Measurements from ENCODE around the gene HAPLN2. TPM values are rescaled to one million over a fixed set of nuclear protein-coding genes. Genes with fewer than 3 reads are reported as not detected.

Gene HAPLN2
- total RNA-seq, 2 donors from 2014 or later, result 6.1 to 10.2 TPM

Other genes starting within 250 kb of the HAPLN2 start
- 100 to 1,000 TPM in 1 of 2 donors, 10 to 100 TPM in 1; 52.1 to 128 TPM for gene MEF2D, start 118.6 kb upstream of the HAPLN2 start, total RNA-seq
- 1 to 10 TPM; 1.5 to 3.0 TPM for gene IQGAP3, start 46.9 kb upstream of the HAPLN2 start, total RNA-seq
- gene TTC24, start 39.7 kb upstream of the HAPLN2 start, total RNA-seq, result not detected
- 100 to 1,000 TPM; 118 to 188 TPM for gene NAXE, start 27.6 kb upstream of the HAPLN2 start, total RNA-seq
- 10 to 100 TPM; 20.9 to 27.5 TPM for gene GPATCH4, start 17.9 kb upstream of the HAPLN2 start, total RNA-seq
- 1 to 10 TPM in 1 of 2 donors, not detected in 1; 4.9 TPM for gene BCAN, start 22.7 kb downstream of the HAPLN2 start, total RNA-seq
- 10 to 100 TPM; 11.2 to 33.4 TPM for gene NES, start 58.0 kb downstream of the HAPLN2 start, total RNA-seq
- gene CRABP2, start 86.2 kb downstream of the HAPLN2 start, total RNA-seq, result 10 to 100 TPM; 27.3 to 30.8 TPM
- gene METTL25B, start 109.1 kb downstream of the HAPLN2 start, total RNA-seq, result 10 to 100 TPM; 62.0 to 69.5 TPM
- gene ISG20L2, start 109.4 kb downstream of the HAPLN2 start, total RNA-seq, result 10 to 100 TPM; 19.4 to 34.4 TPM
- gene MRPL24, start 121.7 kb downstream of the HAPLN2 start, total RNA-seq, result 10 to 100 TPM; 55.0 to 67.1 TPM
- 100 to 1,000 TPM; 124 to 156 TPM for gene HDGF, start 132.3 kb downstream of the HAPLN2 start, total RNA-seq
- gene PRCC, start 148.1 kb downstream of the HAPLN2 start, total RNA-seq, result 10 to 100 TPM; 33.0 to 61.5 TPM
- gene SH2D2A, start 197.4 kb downstream of the HAPLN2 start, total RNA-seq, result under 1 TPM in 1 of 2 donors, not detected in 1; 0.80 TPM
- gene INSRR, start 239.7 kb downstream of the HAPLN2 start, total RNA-seq, result 1 to 10 TPM in 1 of 2 donors, under 1 TPM in 1; 0.18 to 3.0 TPM
- 10 to 100 TPM in 1 of 2 donors, under 1 TPM in 1; 0.59 to 31.4 TPM for gene NTRK1, start 241.4 kb downstream of the HAPLN2 start, total RNA-seq

Measured in prostate gland (tissue), 2 donors.